Adrenal gland (tissue), 12 donors: ENCODE data around the gene RBBP4. TPM values are rescaled to one million over a fixed set of nuclear protein-coding genes. Genes with fewer than 3 reads are reported as not detected.
"Not testable (repeated sequence)": the region's sequence is repeated elsewhere in the genome, so short reads cannot be mapped to it uniquely, and the experiment has no call there.

Experiments used
- DNase-seq, 7 donors: peaks; one replicate each; pipeline ENCODE4 v3.0.0-alpha.2; 2019 to 2020
- H3K27ac ChIP-seq, 5 donors: fragments of 200-600 bp; sonication (generic) in 4 of 5; 1 replicate in 3 of 5; 2 replicates in 2 of 5; pipeline versions ENCODE4 v1.5.1 to v1.8.0; 2016 to 2020; ENCODE audit warnings: mild to moderate bottlenecking in 1 of 5
- H3K27me3 ChIP-seq: fragments of 200-600 bp; 2 replicates; pipeline ENCODE4 v1.8.0; 2021
- H3K36me3 ChIP-seq, 2 donors: fragments of 200-600 bp; replicated peaks in 1 of 2; 1 replicate in 1 of 2; 2 replicates in 1 of 2; pipeline versions ENCODE4 v1.5.1 to v1.8.0; 2018 to 2022
- H3K4me1 ChIP-seq, 2 donors: fragments of 200-600 bp; replicated peaks in 1 of 2; 1 replicate in 1 of 2; 2 replicates in 1 of 2; pipeline versions ENCODE4 v1.5.1 to v1.8.0; 2018 to 2021
- H3K4me3 ChIP-seq, 4 donors: fragments of 200-600 bp; sonication (generic) in 3 of 4; one replicate each; pipeline ENCODE4 v1.5.1; 2016 to 2018
- H3K9me3 ChIP-seq, 3 donors: fragments of 200-600 bp; sonication (generic) in 1 of 3; replicated peaks in 1 of 3; 1 replicate in 2 of 3; 2 replicates in 1 of 3; pipeline versions ENCODE4 v1.5.1 to v1.8.0; 2016 to 2021
- POLR2A ChIP-seq, 2 donors: fragments of 450-650 bp; IDR thresholded peaks; one replicate each; pipeline ENCODE4 v1.6.1; 2017; ENCODE audit warnings: antibody characterized with exemption in 2 of 2, mild to moderate bottlenecking in 2 of 2, moderate library complexity in 1 of 2
- WGBS, 4 donors: extraction: QIAGEN DNeasy Blood & Tissue Kit in 2 of 4; methylation state at CpG; one replicate each; pipeline versions ENCODE4 v1.1.5 to v1.1.7; 2013 to 2017; 5-methylcytosine and 5-hydroxymethylcytosine counted together
- intact Hi-C, 2 donors: fragments of 100-400 bp; cut with DNase I; formaldehyde crosslinking; loops; one replicate each; pipeline versions ENCODE4 v1.14.1 to v1.15.0; 2022 to 2023
- polyA plus RNA-seq, 3 donors: library from polyadenylated mRNA; stranded (reverse); fragments of 200-250 nt in 2 of 3; fragments of 350-450 nt in 1 of 3; fragmentation: Illumina TruSeq in 1 of 3; extraction: RNeasy Lipid Tissue Mini Kit (QIAGEN cat#74804) in 1 of 3; gene quantifications; one replicate each; pipeline ENCODE4 v1.2.3, GENCODE V29; 2013 to 2014
- total RNA-seq, 9 donors: library from RNA; depleted of rRNA in 4 of 9; stranded (reverse); fragments of >200 nt in 4 of 9; fragments of 120-200 nt in 1 of 9; fragmentation: NEBNext Ultra II Directional in 1 of 9; extraction: Animal tissue kit (Norgen Biotek cat#: 25700) in 1 of 9; gene quantifications; one replicate each; pipeline versions ENCODE4 v1.1.0 to v1.2.4, GENCODE V29; 2013 to 2023
- TF ChIP-seq, protein P1 (sequence below), 6 experiments: fragments of 450-650 bp in 4 of 6; fragments of 200-600 bp in 2 of 6; sonication (generic) in 1 of 6; IDR thresholded peaks; 1 replicate in 5 of 6; 2 replicates in 1 of 6; pipeline versions ENCODE4 v1.5.1 to v1.8.0; 2016 to 2021; ENCODE audit warnings: antibody characterized with exemption in 6 of 6, mild to moderate bottlenecking in 2 of 6, moderate library complexity in 1 of 6
- donor health status: healthy with polysubstance abuse.
- donor health status: Bipolar disorder and iron deficiency.
- donor health status: DM: yes; HTN: yes; CAD: no.
- donor health status: DM: no; HTN: no; CAD: no.
- donor health status: DM: no; HTN: no; CAD: no.
- donor health status: DM: yes; HTN: yes; CAD: no.

RBBP4 gene
- total and polyA plus RNA-seq, 12 donors: 24.8 to 212 (median 148) TPM

DNA sequence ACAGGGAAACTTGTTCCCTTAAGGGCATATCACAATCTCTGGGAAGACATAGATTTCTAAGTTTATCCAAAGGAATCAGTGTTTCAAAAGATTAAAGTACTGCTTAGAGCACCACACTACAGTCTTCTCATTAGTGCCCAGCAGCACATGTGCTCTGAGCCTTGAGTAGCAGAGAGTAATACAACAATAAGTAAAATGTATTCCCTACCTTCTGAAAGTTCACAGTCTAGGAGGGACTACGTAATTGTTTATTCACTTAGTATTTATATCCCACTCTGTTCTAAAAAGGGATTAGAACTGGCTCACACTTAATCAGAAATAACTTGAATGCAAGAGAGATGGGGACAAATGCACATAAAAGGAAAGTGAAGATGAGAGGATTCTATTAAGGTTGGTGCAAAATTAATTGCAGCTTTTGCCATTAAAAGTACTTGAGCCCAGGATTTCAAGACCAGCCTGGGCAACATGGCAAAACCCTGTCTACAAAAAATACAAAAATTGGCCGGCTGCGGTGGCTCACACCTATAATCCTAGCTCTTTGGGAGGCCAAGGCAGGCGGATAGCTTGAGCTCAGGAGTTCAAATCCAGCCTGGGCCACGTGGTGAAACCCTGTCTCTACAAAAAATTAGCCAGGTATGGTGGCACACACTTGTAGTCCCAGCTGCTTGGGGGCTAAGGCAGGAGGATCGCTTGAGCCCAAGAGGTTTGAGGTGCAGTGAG is 42.6 kb downstream of the RBBP4 start:
- no peaks in the 10 kb centered on the region for H3K36me3 ChIP-seq
- DNase-seq: no peak
- no peaks in the 10 kb centered on the region for H3K27me3 ChIP-seq
- no peaks in the 10 kb centered on the region for H3K9me3 ChIP-seq
- intact Hi-C loops: no loop called here
- peaks cover 0 to 19% of the 10 kb centered on the region in 2 donors for H3K4me1 ChIP-seq
- no peak overlapping the region for H3K4me3 ChIP-seq
- 92 to 96% (median 95%) methylated on average over 6 of the region's 6 CpGs for WGBS, 4 donors
- no peak for TF ChIP-seq POLR2A (IDR thresholded peaks at IDR 0.05)
- TF ChIP-seq, protein P1, sequence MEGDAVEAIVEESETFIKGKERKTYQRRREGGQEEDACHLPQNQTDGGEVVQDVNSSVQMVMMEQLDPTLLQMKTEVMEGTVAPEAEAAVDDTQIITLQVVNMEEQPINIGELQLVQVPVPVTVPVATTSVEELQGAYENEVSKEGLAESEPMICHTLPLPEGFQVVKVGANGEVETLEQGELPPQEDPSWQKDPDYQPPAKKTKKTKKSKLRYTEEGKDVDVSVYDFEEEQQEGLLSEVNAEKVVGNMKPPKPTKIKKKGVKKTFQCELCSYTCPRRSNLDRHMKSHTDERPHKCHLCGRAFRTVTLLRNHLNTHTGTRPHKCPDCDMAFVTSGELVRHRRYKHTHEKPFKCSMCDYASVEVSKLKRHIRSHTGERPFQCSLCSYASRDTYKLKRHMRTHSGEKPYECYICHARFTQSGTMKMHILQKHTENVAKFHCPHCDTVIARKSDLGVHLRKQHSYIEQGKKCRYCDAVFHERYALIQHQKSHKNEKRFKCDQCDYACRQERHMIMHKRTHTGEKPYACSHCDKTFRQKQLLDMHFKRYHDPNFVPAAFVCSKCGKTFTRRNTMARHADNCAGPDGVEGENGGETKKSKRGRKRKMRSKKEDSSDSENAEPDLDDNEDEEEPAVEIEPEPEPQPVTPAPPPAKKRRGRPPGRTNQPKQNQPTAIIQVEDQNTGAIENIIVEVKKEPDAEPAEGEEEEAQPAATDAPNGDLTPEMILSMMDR (IDR thresholded peaks at IDR 0.05): no peak
- no peak overlapping the region for H3K27ac ChIP-seq

DNA sequence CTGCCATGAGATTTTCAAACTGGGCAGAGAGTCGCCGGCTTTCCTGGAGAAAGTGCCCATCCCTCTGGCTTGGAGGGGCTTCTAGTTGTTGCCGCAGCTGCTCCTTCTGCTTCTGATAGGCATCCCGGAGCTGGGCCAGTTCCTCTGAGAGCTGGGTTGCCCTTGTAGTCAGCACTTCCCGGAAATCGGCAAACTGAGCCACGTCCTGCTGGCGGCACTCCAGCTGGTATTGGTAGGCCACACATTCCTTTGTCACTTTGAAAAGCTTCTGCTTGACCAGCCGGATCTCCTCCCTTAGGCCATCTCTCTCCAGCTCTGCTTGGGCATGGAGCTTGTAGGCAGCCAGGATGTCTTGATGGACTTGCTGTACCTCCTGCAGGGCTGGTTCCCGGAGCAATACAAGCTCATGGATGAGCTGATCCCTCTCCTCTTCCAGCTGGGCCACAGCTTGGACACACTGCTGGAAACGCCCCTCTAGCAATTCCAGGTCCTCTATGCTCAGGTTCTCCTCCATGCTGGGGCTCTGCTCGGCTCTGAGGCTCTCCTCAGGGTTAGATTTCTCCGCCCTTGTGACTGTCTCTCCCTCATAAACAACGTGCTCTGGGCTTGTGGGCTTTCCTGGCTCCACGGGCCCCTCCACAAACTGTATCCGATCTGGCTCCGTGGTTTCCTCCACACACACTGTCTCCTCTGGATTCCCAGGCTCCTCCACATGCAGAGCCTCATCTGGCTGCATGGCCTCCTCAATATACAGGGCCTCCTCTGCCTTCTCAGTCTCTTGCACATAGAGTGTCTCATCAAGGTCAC is 44.3 kb downstream of the RBBP4 start:
- WGBS, 4 donors: 55 to 63% (median 61%) methylated on average over 12 to 17 of the region's 17 CpGs
- H3K4me3 ChIP-seq: no peak overlapping the region

DNA sequence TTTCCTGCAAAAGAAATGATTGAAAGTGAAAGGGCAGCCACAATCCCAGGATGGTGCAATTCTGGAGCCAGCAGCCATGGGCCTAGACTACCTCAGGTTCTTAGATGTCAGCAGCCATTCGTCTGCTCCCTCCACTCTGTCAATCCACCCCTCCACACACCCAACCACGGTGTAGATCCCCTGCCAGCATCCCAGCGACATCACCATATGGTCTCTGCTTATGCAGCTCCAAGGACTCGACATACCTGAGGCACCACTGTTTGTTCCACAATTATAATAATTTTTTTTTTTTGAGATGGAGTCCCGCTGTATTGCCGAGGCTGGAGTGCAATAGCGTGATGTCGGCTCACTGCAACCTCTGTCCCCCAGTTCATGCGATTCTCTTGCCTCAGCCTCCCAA is 45.0 kb downstream of the RBBP4 start:
- 92 to 96% (median 94%) methylated on average over 9 of the region's 9 CpGs for WGBS, 4 donors
- no peak overlapping the region for H3K4me3 ChIP-seq
- H3K9me3 ChIP-seq: no peaks in the 10 kb centered on the region
- H3K36me3 ChIP-seq: no peaks in the 10 kb centered on the region
- H3K27me3 ChIP-seq: no peaks in the 10 kb centered on the region
- no peak overlapping the region for H3K27ac ChIP-seq
- intact Hi-C loops: no loop called here
- peaks cover 3 to 20% of the 10 kb centered on the region in 2 donors for H3K4me1 ChIP-seq
- TF ChIP-seq POLR2A (IDR thresholded peaks at IDR 0.05): no peak
- TF ChIP-seq, protein P1 (IDR thresholded peaks at IDR 0.05): no peak
- DNase-seq: peak in 1 of 7 donors; percentile 12

More for the DNA sequence above, 44.3 kb downstream of the RBBP4 start:
- peaks cover 0 to 19% of the 10 kb centered on the region in 2 donors for H3K4me1 ChIP-seq
- intact Hi-C loops: no loop called here
- TF ChIP-seq, protein P1 (IDR thresholded peaks at IDR 0.05): no peak
- no peak for TF ChIP-seq POLR2A (IDR thresholded peaks at IDR 0.05)
- DNase-seq: peak in 6 of 7 donors; percentile 75 to 93 (median 88)
- H3K27ac ChIP-seq: peak overlapping the region in 2 of 5 donors; percentile 8 to 29
- H3K27me3 ChIP-seq: no peaks in the 10 kb centered on the region
- no peaks in the 10 kb centered on the region for H3K36me3 ChIP-seq
- no peaks in the 10 kb centered on the region for H3K9me3 ChIP-seq

DNA sequence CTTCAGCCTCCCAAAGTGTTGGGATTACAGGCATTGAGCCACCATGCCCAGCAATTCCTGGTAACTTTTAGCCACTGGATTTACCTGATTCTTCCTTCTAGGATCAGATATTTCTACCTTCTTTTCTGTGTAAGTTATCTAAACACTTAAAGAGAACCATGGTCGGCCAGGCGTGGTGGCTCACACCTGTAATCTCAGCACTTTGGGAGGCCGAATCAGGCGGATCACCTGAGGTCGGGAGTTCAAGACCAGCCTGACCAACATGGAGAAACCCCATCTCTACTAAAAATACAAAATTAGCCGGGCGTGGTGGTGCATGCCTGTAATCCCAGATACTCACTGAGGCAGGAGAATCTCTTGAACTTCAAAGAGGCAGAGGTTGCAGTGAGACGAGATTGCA is 46.0 kb downstream of the RBBP4 start:
- H3K9me3 ChIP-seq, H3K4me3 ChIP-seq, H3K36me3 ChIP-seq, intact Hi-C loops, H3K27ac ChIP-seq, H3K27me3 ChIP-seq: not testable (repeated sequence)
- WGBS, 4 donors: 93 to 95% (median 95%) methylated on average over 8 of the region's 8 CpGs
- peaks cover 13 to 30% of the 10 kb centered on the region in 2 donors for H3K4me1 ChIP-seq
- DNase-seq: peak in 1 of 7 donors; percentile 7
